ENCODE data around the gene ACSS3.
A peak's percentile ranks its signal among the peaks of the same experiment; 100 is the strongest.

The ACSS3 gene

GRCh38 chr12:81083018-81083417 is 5.1 kb downstream of the ACSS3 start:
- H3K4me3 ChIP-seq (replicated peaks; ENCODE audit: low read depth, low read length), result no peak overlapping the region
- no peak for DNase-seq (ENCODE audit: low read depth)
- TF ChIP-seq CTCF (IDR thresholded peaks at IDR 0.05; ENCODE audit: low read length, missing control alignments), result no peak

GRCh38 chr12:81083906-81084513 is 6.1 kb downstream of the ACSS3 start:
- no peak for DNase-seq (ENCODE audit: low read depth)
- no peak for TF ChIP-seq CTCF (IDR thresholded peaks at IDR 0.05; ENCODE audit: low read length, missing control alignments)
- H3K4me3 ChIP-seq (replicated peaks; ENCODE audit: low read depth, low read length), result no peak overlapping the region

- DNase-seq (ENCODE audit: low read depth), result no peak
- TF ChIP-seq CTCF (IDR thresholded peaks at IDR 0.05; ENCODE audit: low read length, missing control alignments), result no peak
- no peak overlapping the region for H3K4me3 ChIP-seq (replicated peaks; ENCODE audit: low read depth, low read length)
These were observed 7.0 kb downstream of the ACSS3 start for GRCh38 chr12:81084811-81085350.

GRCh38 chr12:81085832-81086231 is 8.0 kb downstream of the ACSS3 start:
- DNase-seq (ENCODE audit: low read depth), result no peak
- H3K4me3 ChIP-seq (replicated peaks; ENCODE audit: low read depth, low read length), result no peak overlapping the region
- no peak for TF ChIP-seq CTCF (IDR thresholded peaks at IDR 0.05; ENCODE audit: low read length, missing control alignments)

GRCh38 chr12:81086342-81086741 is 8.5 kb downstream of the ACSS3 start:
- no peak overlapping the region for H3K4me3 ChIP-seq (replicated peaks; ENCODE audit: low read depth, low read length)
- DNase-seq (ENCODE audit: low read depth), result peak; percentile 25
- no peak for TF ChIP-seq CTCF (IDR thresholded peaks at IDR 0.05; ENCODE audit: low read length, missing control alignments)

GRCh38 chr12:81088221-81088620 is 10.3 kb downstream of the ACSS3 start:
- no peak overlapping the region for H3K4me3 ChIP-seq (replicated peaks; ENCODE audit: low read depth, low read length)
- no peak for TF ChIP-seq CTCF (IDR thresholded peaks at IDR 0.05; ENCODE audit: low read length, missing control alignments)
- DNase-seq (ENCODE audit: low read depth), result no peak

GRCh38 chr12:81089412-81089811 is 11.5 kb downstream of the ACSS3 start:
- TF ChIP-seq CTCF (IDR thresholded peaks at IDR 0.05; ENCODE audit: low read length, missing control alignments), result no peak
- no peak overlapping the region for H3K4me3 ChIP-seq (replicated peaks; ENCODE audit: low read depth, low read length)
- no peak for DNase-seq (ENCODE audit: low read depth)
